Fibroblast of skin of right biceps (primary cell): ENCODE results near the gene KTI12.
"Not testable (repeated sequence)": the region's sequence is repeated elsewhere in the genome, so short reads cannot be mapped to it uniquely, and the experiment has no call there.

Source experiments
- DNase-seq: peaks from one replicate; pipeline ENCODE4 v3.0.0-alpha.2; 2013

KTI12 gene

GRCh38 chr1:52033190-52034049 lies at the start of gene KTI12:
Gene KTI12 (minus strand): TSS chr1:52033810. CDS start chr1:52033761, 49 bp downstream.
- DNase-seq, result peak; percentile 92

- DNase-seq, result no peak
Measured at GRCh38 chr1:52080014-52080415, 46.4 kb upstream of the KTI12 start.

- DNase-seq, result not testable (repeated sequence)
Measured at GRCh38 chr1:52077277-52077676, 43.7 kb upstream of the KTI12 start.

- DNase-seq, result no peak
Measured at GRCh38 chr1:52072291-52072690, 38.7 kb upstream of the KTI12 start.

GRCh38 chr1:52070704-52071103 lies 37.1 kb upstream of the KTI12 start:
- DNase-seq, result no peak

GRCh38 chr1:52063192-52063591 lies 29.6 kb upstream of the KTI12 start:
- no peak for DNase-seq

- DNase-seq, result no peak
Measured at GRCh38 chr1:52060822-52061221, 27.2 kb upstream of the KTI12 start.

GRCh38 chr1:52059888-52060287 lies 26.3 kb upstream of the KTI12 start:
- DNase-seq, result no peak

- peak; percentile 59 for DNase-seq
Measured at GRCh38 chr1:52059321-52059720, 25.7 kb upstream of the KTI12 start.

GRCh38 chr1:52057876-52058415 lies 24.3 kb upstream of the KTI12 start:
- peak; percentile 25 for DNase-seq

GRCh38 chr1:52057255-52057654 lies 23.6 kb upstream of the KTI12 start:
- DNase-seq, result peak; percentile 3

GRCh38 chr1:52056937-52057231 lies 23.3 kb upstream of the KTI12 start:
- peak; percentile 55 for DNase-seq

- peak; percentile 95 for DNase-seq
Measured at GRCh38 chr1:52056163-52056936, 22.7 kb upstream of the KTI12 start, which contains the start of gene BTF3L4. Gene BTF3L4 (plus strand): TSS chr1:52056295. CDS start chr1:52059848, 3,553 bp downstream.

GRCh38 chr1:52055866-52056162 lies 22.2 kb upstream of the KTI12 start:
- no peak for DNase-seq

GRCh38 chr1:52055066-52055865 lies 21.7 kb upstream of the KTI12 start, which contains the start of gene TXNDC12:
Gene TXNDC12 (minus strand): TSS chr1:52055191. CDS start chr1:52055096, 95 bp downstream.
- DNase-seq, result peak; percentile 91

GRCh38 chr1:52054496-52055065 lies 21.0 kb upstream of the KTI12 start:
- DNase-seq, result no peak

- no peak for DNase-seq
Measured at GRCh38 chr1:52053862-52054261, 20.3 kb upstream of the KTI12 start.

GRCh38 chr1:52049337-52049736 lies 15.7 kb upstream of the KTI12 start:
- not testable (repeated sequence) for DNase-seq

- DNase-seq, result not testable (repeated sequence)
Measured at GRCh38 chr1:52045666-52046195, 12.1 kb upstream of the KTI12 start.

- no peak for DNase-seq
Measured at GRCh38 chr1:52045236-52045635, 11.6 kb upstream of the KTI12 start.

- no peak for DNase-seq
Measured at GRCh38 chr1:52041551-52042185, 8.1 kb upstream of the KTI12 start.

GRCh38 chr1:52037909-52038308 lies 4.3 kb upstream of the KTI12 start:
- DNase-seq, result no peak
